Right cardiac atrium (tissue), 5 donors: Measurements from ENCODE around the gene POLG. TPM values are rescaled to one million over a fixed set of nuclear protein-coding genes. Genes with fewer than 3 reads are reported as not detected.

Source experiments
- ATAC-seq, 2 donors: fragments of 200-7000 bp; cut with Tn5 transposase; one replicate each; pipeline versions ENCODE4 v1.8.0 to v1.9.1; 2020; ENCODE audit warnings: moderate library complexity in 2 of 2, mild to moderate bottlenecking in 1 of 2
- DNase-seq, 3 donors: peaks; one replicate each; pipeline ENCODE4 v3.0.0-alpha.2; 2020
- H3K27ac ChIP-seq: one replicate; pipeline ENCODE4 v1.5.1; 2013; ENCODE audit warnings: mild to moderate bottlenecking, low read length, control low read depth, moderate library complexity
- H3K27me3 ChIP-seq: one replicate; pipeline ENCODE4 v1.6.1; 2013; ENCODE audit not compliant: control insufficient read depth, insufficient read depth
- H3K4me1 ChIP-seq: one replicate; pipeline ENCODE4 v1.6.1; 2013; ENCODE audit warnings: low read length; ENCODE audit not compliant: control insufficient read depth, insufficient read depth
- H3K4me3 ChIP-seq: one replicate; pipeline ENCODE4 v1.5.1; 2013; ENCODE audit warnings: low read length, control low read depth
- H3K9me3 ChIP-seq: one replicate; pipeline ENCODE4 v1.6.1; 2013; ENCODE audit warnings: low read length; ENCODE audit not compliant: control insufficient read depth
- WGBS: extraction: QIAGEN DNeasy Blood & Tissue Kit; methylation state at CpG from one replicate; pipeline ENCODE4 v1.1.7; 2013; 5-methylcytosine and 5-hydroxymethylcytosine counted together
- intact Hi-C, 4 donors: fragments of 100-400 bp; cut with DNase I; formaldehyde crosslinking; loops; one replicate each; pipeline versions ENCODE4 v1.11.0 to v1.14.0; 2022 to 2023
- polyA plus RNA-seq: library from polyadenylated mRNA; stranded (reverse); fragments of 200-250 nt; gene quantifications from one replicate; pipeline ENCODE4 v1.2.3, GENCODE V29; 2013
- total RNA-seq, 4 donors: library from RNA; stranded (reverse); fragmentation: NEBNext Ultra II Directional; extraction: Animal tissue kit (Norgen Biotek cat#: 25700); gene quantifications; one replicate each; pipeline ENCODE4 v1.2.1, GENCODE V29; 2021
- donor health status: healthy with polysubstance abuse.
- donor health status: DM: no; HTN: yes; CAD: no.
- donor health status: DM: no; HTN: no; CAD: no.
- donor health status: DM: no; HTN: yes; CAD: no; lungs with severe emphysema.
- donor health status: DM: yes; HTN: yes; CAD: no.

POLG gene
- total and polyA plus RNA-seq, 5 donors = 26.0 to 34.8 (median 33.1) TPM

- H3K27me3 ChIP-seq = peaks cover 4% of the 10 kb centered on the region
- no peak overlapping the region for H3K27ac ChIP-seq
- intact Hi-C loops = no loop called here
Measured at GRCh38 chr15:89377024-89377841, 42.6 kb upstream of the POLG start.

GRCh38 chr15:89376388-89376787 lies 41.8 kb upstream of the POLG start:
- Histone ChIP-seq H3K27me3 (peaks cover 4% of the 10 kb centered on the region), H3K4me3 (no peak overlapping the region), H3K4me1 (peaks cover 5% of the 10 kb centered on the region), H3K27ac (no peak overlapping the region), H3K9me3 (no peaks in the 10 kb centered on the region)
- intact Hi-C loops = no loop called here
- no peak for DNase-seq
- ATAC-seq = no peak
- WGBS = 30% methylated on average over 2 of the region's 2 CpGs

More at GRCh38 chr15:89377024-89377841, 42.6 kb upstream of the POLG start:
- Histone ChIP-seq H3K9me3 (no peaks in the 10 kb centered on the region), H3K4me1 (peaks cover 5% of the 10 kb centered on the region), H3K4me3 (no peak overlapping the region)
- DNase-seq (no peak), ATAC-seq (no peak)
- WGBS = 15% methylated on average over 31 of the region's 31 CpGs

DNA sequence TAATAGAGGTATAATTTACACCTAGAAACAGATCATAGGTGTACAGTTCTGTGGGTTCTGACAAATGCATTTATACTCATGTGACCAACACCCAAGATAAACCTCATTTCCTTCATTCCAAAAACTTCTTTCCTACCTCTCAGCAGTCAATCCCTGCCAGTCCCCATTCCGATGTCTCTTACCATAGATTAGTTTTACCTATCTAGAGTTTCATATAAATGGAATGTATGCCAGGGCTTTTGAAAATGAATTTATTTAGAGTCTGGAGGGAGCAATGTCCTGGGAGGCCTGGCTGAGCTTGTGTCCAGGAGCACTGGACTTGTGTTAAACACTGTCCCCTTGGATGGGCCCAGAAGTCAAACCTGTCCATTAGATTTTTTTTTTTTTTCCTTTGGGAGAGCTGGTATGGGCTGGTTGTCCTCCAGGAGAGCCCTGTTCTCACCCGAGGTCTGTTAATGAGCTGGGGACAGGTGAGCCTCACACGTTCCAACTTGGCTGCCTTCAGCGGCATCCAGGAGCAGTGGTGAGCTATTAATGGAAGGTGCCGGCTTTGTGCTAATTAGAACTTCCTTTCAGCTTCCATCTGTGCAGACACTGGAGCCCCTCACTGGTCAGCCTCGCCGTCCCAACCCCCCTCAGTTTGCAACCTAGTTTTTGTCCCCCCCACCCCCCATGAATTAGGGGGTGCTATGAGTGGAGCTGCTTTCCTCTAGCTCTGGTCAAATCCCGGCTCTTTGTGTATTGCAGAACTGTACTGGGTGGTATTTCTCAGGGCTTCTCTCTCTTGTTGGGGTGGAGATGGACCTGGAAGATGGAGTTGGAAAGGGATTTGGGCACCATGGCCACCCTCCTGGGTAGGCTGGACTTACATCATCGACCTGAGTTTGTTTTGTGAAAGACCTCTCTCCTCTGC lies 40.7 kb upstream of the POLG start:
- DNase-seq = no peak
- H3K27ac ChIP-seq = no peak overlapping the region
- WGBS = 6% methylated on average over 9 of the region's 9 CpGs
- intact Hi-C loops = no loop called here
- H3K4me1 ChIP-seq = peaks cover 5% of the 10 kb centered on the region
- H3K4me3 ChIP-seq = no peak overlapping the region
- no peaks in the 10 kb centered on the region for H3K9me3 ChIP-seq
- H3K27me3 ChIP-seq = peaks cover 4% of the 10 kb centered on the region
- no peak for ATAC-seq

- WGBS = 18% methylated on average over 14 of the region's 14 CpGs
- intact Hi-C loops = no loop called here
- H3K27me3 ChIP-seq = peaks cover 4% of the 10 kb centered on the region
Measured at GRCh38 chr15:89374086-89374981, 39.7 kb upstream of the POLG start.

DNA sequence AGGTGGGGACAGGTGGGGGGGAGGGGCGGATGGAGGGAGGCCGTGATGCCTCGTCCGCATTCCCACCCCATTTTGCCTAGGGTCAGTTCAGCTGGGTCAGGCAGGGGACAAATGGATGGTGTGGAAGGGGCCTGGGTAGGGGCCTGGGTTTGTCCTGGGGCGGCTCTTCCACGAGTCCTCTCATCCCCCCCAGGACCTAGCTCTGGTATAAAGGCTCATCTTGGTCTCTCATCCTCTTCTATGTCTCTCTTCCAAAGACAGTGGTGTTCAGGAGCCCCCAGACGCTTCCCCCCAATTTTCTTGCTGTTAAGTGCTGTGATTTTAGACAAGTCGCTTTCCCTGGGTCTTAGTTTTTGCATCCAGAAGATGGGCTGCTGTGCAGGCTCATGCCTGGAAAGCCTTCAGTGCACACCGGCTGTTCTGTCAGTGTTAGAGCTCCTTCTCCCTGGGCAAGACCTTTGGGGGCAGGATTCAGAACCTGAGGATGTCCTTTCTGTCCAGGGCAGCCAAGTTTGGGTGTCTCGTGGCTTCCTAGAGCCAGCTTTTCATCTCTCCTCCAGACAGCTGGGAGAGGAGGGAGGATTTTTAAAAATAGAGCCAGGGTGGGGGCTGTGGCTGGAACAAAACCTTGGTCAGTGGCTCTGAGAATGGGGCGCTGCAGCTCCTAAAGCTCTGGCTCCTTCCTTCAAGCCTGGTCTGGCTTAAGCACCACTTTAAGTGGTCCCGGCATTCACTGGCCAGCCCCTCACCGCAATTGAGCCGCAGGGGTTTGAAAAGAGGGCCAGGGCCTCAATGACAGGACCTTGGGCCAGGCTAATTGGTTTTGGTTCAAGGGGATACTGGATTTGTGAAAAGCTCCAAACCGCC lies 37.7 kb upstream of the POLG start:
- 12% methylated on average over 15 of the region's 15 CpGs for WGBS
- Histone ChIP-seq H3K9me3 (no peaks in the 10 kb centered on the region), H3K4me3 (no peak overlapping the region), H3K27me3 (peaks cover 4% of the 10 kb centered on the region), H3K27ac (no peak overlapping the region), H3K4me1 (no peaks in the 10 kb centered on the region)
- ATAC-seq (no peak), DNase-seq (no peak)
- intact Hi-C loops = no loop called here

More at GRCh38 chr15:89374086-89374981, 39.7 kb upstream of the POLG start:
- Histone ChIP-seq H3K27ac (no peak overlapping the region), H3K4me1 (peaks cover 3% of the 10 kb centered on the region), H3K9me3 (no peaks in the 10 kb centered on the region), H3K4me3 (no peak overlapping the region)
- no peak for ATAC-seq
- DNase-seq = no peak

DNA sequence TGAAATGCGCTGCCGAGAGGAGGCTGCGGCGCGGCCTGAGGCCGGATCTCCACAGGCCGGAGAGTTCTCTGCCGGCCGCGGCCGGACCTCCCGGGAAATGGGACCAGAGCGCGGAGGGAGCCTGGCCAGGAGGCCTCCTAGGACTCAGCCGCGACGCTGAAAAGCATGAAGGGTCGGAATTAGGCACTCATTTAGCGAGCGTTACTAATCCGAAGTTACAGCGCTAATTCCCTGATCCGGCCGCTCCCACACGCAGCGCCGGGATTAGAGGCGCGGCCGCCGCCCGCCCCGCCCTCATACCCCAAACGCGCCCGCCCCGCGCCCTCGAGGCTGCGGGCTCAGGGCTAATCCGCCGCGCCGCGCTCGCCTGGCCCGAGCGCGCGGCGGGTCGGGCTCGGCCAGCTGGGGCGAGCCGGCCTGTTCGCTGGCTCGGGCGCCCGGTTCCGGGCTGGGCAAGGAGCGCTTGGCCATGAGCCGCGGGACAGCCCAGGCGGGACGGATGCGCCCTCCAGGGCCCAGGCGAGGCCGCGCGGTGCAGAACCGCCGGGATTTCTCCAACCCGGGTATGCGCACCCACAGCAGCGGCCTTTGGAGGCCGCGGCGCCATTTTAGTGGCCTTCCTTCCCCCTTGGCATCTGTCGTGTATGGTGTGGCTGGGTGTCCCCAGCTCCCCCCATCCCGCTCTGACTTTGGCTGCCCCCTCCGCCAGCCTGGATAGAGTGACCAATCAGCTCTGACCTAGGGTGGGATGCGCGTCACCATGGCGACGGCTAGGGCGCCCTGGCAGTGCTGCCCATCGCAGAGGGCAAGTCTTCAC lies 36.8 kb upstream of the POLG start:
- WGBS = 2% methylated on average over 87 of the region's 87 CpGs
- DNase-seq (no peak), ATAC-seq (peak; percentile 43 to 62)
- Histone ChIP-seq H3K27ac (no peak overlapping the region), H3K9me3 (no peaks in the 10 kb centered on the region), H3K4me3 (peak overlapping the region; percentile 30), H3K4me1 (no peaks in the 10 kb centered on the region), H3K27me3 (peaks cover 4% of the 10 kb centered on the region)
- intact Hi-C loops = no loop called here

DNA sequence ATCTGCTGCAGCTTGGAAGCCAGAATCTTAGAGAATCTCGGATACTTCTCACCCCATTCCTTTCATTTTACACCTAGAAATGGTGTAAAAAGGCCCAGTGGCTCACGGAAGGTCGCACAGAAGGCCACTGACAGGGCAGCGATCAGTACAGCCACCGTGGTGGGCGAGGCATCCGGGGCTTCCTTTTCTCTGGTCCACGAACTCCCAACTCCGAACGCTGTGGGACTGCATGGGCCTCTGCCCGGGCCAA lies 36.3 kb upstream of the POLG start:
- no peaks in the 10 kb centered on the region for H3K4me1 ChIP-seq
- WGBS = 2% methylated on average over 11 of the region's 11 CpGs
- H3K27me3 ChIP-seq = peaks cover 4% of the 10 kb centered on the region
- H3K9me3 ChIP-seq = no peaks in the 10 kb centered on the region
- ATAC-seq (no peak), DNase-seq (no peak)
- peak overlapping the region; percentile 30 for H3K4me3 ChIP-seq
- no peak overlapping the region for H3K27ac ChIP-seq
- intact Hi-C loops = no loop called here

DNA sequence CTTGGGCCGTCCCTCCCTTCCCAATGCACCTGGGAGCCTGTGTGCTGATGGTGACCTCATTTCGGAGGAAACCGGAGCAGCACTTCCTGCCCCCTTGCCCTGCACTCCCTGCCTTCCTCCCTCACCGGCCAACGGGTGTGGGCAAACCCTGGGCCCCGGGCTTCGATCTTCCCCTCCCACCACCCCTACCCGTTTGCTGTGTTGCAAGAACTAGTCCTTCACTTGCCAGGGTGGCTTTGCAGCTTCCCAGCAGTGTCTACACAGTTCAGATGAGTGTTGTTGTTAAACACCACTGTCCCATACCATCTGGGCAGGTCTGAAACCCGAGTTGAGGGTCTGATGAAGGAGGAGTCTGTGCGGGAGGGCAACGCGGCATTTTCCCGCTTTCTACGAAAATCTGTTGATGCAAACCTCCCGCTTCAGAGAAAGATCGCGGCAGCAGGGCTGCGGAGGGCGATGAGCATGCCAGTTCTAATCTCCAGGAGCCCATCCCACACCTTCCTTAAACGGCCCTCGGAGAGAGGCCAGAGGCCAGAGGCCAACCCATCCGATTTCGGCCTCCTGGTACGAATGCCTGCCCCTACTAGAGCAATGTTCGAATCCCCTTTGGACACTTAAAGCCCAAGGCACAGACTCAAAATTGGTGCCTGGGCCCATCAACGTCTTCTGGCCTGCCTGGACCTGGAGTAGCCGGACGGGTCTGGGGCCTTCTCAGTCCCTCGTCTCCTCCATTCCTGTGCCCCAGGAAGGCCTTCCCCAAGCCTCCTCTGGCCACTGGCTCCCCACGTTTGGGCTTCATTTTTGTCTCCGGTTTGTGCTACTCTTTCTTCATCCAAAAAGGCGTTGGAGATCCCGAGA lies 35.7 kb upstream of the POLG start:
- peaks cover 4% of the 10 kb centered on the region for H3K27me3 ChIP-seq
- H3K27ac ChIP-seq = no peak overlapping the region
- 5% methylated on average over 33 of the region's 33 CpGs for WGBS
- no peaks in the 10 kb centered on the region for H3K9me3 ChIP-seq
- ATAC-seq (no peak), DNase-seq (no peak)
- intact Hi-C loops = no loop called here
- H3K4me3 ChIP-seq = no peak overlapping the region
- no peaks in the 10 kb centered on the region for H3K4me1 ChIP-seq

DNA sequence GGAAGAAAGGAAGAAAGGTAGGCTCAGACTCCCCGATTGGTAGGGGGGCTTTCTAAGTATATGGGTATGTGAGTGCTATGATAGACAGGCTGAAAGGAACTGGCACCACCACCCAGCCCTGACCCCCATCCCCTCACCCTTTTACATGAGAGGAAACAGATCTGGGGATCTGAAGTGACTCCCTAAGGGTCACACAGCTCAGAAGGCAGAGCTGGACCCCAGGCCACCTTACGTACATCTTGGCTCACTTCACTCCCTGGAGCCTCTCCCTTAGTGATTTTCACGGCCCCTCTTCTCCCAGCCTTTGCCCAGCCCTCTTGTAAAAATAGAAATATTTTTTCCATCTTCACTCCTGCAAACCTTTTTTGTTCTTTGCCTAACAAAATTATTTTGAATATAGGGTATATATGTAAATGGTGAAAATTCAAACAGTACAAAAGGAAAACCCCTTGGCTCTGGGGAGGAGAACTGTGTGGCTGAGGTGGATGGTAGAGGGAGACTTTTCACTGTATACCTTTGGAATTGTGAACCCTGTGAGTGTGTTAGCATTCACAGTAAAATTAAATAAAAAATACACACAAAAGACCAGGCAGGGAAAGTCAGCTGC lies 34.8 kb upstream of the POLG start:
- no peaks in the 10 kb centered on the region for H3K9me3 ChIP-seq
- intact Hi-C loops = no loop called here
- H3K27ac ChIP-seq = no peak overlapping the region
- ATAC-seq (no peak), DNase-seq (no peak)
- WGBS = 13% methylated on average over 3 of the region's 3 CpGs
- no peaks in the 10 kb centered on the region for H3K4me1 ChIP-seq
- H3K4me3 ChIP-seq = no peak overlapping the region
- peaks cover 4% of the 10 kb centered on the region for H3K27me3 ChIP-seq
